Endometrium (tissue), 2 donors: ENCODE data around the gene KRT79.

Experiments
- FAIRE-seq: peaks from 2 replicates; lab custom pipeline; 2012; peaks lifted over from hg19 to GRCh38; lab: Jason Lieb, UNC
- donor health status: control.
- donor health status: control.

Gene KRT79

DNA sequence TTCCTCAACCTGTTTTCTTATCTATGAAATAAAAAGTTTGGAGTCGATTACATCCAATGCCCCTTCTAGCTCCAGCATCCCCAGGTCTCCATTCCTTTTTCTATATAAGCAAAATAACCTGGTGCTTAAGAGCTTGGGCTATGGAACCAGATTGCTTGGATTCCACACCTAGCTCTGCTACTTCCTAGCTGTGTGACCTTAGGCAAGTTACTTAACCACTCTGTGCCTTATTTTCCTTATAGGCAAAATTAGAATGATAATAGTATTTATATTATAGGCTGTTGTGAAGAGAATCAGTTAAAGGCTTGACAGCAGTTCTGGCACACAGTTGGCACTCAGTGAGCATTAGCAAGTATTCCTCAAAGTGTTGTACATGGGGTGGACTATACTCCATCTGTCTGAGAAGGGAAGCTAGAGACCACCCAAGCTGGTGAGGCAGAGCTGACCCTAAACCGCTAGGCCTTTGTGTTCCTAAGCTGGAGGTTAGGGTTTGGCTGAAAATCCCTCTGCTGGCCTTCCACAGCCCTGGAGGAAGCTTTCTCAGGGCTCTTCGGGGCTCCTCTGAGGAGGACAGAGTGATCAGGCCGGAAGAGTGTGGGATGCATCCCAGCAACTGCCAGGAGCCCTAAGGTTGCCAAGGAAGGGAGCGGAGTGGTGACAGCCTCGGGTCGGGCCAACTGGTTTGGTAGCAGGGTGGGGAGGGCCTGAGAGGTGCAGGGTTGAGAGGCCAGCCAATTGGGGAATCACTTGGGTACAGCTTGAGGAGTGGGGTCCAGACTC lies 14.2 kb downstream of the KRT79 start:
- no peak for FAIRE-seq

DNA sequence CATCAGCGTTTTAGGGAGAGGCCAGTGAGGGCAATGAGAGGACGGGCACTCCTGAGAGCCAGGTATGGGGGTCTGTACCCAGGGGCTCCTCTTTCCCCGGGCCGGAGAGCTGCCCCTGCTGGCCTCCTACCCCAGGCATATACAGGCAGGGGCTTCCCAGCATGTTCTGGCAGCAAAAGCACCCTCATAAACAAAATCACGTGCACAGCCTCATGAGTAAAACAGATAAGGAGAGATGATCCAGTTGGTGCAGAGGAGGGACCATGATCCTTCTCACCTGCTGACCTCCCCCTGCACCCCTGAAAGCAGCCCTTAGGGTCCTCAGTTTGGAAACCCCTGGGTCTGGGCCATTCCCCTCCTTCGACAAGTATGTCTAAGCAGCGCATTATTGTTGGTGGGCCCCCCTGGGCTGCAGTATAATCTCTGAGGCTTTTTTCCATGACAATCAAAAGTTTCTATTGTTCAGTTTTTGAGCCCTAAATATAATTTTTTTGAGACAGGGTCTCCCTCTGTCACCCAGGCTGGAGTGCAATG lies 15.2 kb downstream of the KRT79 start:
- FAIRE-seq = no peak

DNA sequence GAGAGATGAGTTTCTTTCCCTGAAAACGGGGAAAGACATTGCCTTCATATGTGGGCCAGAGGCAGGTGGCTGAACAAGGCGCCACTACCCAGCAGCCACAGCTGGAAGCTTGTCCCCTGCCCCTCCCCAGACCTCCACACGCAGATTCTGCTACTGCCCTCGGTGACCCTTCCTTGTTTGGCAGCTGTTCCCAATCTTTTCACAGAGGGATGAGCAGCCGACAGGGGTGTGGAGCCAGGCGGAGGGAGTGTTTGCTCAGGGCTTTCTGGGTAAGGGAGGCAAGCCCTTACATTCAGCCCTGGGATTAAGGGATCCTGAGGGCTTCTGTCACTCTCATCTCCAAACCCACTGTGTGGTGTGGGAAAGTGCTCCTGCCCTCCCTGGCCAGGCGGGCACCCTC lies 15.7 kb downstream of the KRT79 start:
- FAIRE-seq = no peak

DNA sequence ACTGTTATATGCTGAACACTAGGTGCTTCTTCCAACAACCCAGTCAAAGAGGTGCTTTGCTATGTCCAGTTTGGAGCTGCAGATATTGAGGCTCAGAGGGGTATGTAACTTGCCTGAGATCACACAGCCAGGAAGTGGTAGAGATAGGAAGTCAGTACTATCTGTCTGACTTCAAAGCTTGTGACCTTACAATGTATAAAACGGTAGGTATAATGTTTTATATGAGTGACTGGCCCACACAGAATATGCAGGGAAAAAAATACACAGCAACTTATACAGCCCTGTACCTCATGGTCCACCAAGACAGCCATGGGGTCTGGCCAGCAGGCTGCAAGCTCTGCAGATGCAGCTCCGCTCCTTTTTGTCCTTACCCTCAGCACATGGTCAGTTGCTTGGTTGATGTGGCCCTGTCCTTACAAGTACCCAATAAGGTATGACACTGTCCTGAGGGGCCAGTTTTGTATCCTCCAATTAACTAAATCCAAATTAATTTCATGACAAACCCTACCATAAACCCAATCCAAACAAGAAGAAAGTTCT lies 16.3 kb downstream of the KRT79 start:
- no peak for FAIRE-seq

DNA sequence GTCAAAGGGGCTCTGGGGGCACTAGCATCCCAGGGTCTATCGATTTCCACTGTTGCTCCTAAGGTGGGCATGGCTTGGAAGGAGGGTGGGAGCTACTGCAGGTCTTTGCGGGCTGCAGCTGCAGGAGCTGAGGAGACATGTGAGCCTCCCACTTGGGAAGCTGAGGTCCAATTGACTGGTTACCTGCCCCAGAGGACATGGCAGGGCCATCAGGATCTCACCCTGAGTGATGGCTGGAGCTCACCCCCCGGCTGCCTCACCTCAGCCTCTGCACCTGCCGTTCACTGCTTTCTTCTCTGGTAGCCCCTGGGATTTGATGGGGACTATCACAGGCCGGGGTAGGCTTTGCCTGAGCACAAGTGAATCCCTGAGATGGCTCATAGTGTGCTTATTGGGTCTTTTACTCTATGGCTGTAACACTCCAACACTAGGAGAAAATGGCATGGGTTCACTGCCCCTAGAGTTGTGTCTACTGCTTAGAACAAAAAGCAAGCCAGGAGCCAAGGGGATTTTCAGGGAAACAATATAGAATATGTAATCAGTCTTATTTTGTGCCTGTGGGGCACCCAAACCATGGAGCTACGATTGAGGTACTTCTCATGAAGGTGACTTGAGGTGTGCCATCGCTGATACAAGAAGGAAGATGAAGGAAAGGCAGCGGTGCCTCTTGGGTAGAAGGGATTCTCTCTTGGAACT lies 17.0 kb downstream of the KRT79 start:
- FAIRE-seq = no peak

DNA sequence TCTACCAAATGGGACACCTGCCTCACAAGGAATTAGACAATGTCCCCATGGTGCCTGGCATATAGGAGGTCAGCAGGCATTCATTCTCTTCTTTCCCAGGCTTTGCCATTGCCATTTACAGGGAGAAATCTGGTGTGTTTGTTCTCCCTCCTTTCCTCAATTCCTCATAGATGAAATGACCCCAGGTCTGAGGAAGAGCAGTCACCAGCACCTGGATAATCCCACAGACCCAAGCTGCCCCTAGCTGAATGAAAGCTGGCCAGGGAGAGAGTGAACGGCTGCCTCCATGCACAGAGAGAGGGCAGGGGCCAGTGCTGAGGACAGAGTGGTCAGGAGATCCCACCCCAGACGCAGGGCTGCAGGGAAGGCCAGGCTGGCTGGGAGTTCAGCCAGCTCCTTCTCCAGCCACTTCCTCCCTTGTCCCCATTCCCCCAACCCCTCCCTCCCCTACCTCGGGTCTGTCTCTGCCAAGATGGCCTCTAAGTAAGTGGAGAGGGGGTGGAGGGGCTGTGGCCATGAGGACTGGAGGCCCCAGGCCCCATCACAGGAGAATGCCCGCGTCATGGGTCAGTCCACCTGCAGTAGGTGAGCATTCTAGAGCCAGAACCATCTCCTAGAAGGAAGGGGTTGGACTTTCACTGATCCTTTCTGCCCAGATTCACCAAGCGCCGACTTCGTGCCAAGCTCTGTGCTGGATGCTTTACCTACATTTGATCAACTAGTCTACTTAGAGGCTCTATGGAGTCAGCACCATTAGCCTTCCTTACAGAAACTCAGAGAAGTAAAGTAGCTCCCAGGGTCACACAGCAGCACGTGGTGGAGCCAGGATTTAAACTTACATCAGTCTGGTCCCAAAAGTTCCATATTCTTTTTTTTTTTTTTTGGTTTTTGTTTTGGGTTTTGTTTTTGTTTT lies 18.2 kb downstream of the KRT79 start:
- no peak for FAIRE-seq

DNA sequence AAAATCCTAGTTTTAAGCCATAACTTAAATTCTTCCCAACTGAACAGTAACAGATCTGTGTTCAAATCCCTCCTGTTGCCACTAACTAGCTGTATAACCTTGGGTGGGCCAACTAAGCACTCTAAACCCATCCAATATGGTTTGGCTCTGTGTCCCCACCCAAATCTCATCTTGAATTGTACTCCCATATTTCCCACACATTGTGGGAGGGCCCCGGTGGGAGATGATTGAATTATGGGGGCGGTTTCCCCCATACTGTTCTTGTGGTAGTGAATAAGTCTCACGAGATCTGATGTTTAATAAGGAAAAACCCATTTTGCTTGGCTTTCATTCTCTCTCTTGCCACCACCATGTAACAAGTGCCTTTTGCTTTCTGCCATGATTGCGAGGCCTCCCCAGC lies 18.9 kb downstream of the KRT79 start:
- FAIRE-seq = no peak

DNA sequence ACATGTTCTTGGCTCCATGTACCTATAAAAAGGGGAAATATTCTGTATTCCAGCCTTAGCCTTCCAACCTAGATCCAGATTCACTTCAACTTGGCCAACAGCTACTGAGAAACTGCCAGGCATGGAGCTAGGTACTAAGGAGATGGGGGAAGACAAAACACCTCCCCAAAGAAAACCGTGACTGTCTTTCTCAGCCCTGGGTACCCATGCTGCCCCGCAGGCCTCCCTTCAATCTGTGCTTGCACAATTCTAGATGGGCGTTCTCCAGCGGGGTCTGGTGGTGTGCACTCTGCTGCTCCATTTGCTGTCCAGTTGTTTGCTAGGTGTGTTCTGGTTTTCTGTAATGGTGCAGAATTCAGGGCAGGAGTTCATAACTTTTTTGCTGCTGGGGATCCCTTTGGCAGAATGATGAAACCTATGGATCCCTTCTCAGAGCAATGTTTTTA lies 19.4 kb downstream of the KRT79 start:
- no peak for FAIRE-seq

DNA sequence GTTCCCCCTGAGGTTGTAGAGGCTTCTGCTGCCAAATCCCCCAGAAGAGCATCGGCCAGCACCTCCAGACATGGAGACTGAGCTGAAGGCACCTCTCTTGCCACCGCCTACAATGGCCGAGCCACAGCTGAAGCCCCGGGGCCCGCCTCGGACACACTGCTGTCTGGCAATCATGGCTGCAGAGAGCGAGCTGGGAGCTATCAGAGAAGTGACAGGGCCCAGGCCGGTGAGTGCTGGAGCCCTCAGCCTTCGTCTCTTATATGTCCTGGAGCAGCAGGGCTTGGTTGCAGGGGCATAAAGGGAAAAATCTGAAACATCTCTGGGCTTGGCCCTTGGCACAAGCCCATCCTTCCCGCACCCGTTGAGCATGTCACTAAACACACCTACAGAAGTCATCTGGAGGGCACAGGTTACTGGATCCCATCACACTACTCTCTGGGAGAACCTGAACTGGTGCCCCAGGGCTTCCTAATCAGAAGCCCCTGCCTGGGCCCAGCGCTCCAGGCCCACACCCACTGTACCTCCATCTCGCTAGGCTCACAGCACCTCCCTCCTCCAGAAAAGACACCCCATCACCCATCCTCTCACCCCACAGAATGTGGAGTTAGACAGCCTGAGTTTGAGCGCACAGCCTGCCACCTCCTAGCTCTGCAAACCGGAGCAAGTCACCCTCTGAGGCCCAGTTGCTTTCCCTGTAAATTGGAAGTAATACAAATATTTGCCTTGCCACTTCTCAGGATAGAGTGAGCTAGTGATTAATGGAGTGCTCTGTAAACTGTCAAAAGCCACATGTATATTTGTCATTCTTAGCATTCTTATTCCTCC lies 20.0 kb downstream of the KRT79 start, which contains the start of gene KRT4:
KRT4 (minus strand) TSS at position 232 of the 825 bp plus-strand sequence; CDS start at position 174, 58 bp downstream.
- no peak for FAIRE-seq

DNA sequence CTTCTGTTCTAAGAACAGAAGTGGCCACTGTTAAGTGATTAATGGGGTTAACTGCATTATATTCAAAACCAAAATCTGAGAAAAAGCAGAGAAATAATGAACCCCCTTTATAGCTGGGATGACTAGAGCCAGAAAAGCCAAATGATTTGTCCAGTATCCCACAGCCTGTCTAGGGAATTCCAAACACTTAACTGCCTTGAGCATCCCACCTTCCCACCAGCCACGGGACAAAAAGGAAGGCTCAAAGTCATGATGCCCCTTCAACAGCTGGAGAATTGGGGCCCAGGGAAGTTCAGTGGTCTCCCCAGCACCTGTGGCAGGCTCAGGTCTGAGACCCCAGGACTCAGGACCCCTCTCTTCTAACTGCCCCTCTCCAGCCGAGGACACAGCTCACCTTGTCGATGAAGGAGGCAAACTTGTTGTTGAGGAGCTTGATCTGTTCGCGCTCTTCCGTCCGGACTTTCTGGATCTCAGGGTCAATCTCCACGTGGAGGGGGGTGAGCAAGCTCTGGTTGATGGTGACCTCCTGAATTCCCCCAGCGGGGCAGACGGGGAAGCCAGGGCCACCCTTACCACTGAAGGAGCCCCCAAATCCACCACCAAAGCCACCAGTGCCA lies 20.8 kb downstream of the KRT79 start:
- no peak for FAIRE-seq

DNA sequence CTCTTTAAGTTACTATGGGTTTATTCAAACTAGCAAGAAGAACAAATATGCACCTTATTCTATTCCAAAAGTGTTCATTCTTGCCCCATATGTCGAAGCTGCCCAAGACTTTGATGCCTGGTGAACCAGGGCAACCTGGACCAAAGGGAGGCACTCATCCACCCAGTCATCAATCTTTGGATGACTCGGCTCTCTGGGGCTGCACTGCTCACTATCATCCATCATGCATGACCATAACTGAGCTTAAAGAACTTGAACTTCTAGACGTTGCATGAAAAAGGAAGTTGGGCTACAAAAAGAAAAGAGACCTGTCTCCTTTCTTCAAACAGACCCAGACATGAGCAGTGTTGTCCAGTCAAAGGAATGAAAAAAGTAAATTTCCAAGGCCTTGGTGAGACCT lies 21.4 kb downstream of the KRT79 start:
- FAIRE-seq = no peak

DNA sequence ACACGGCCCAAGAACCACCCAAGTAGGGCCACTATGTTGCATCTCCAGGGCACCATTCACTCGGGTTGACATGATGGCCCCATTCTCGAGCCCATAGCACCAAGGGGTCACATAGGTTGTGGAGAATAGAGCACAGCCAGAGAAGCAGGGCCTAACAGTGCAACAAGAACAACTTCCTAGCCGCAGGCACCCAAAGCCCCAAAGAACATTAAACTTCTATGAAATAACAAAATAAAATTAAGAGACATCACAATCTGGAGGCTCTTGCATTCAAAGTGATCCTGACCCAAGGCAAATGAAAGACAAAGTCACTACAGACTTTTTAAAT lies 22.1 kb downstream of the KRT79 start:
- no peak for FAIRE-seq

DNA sequence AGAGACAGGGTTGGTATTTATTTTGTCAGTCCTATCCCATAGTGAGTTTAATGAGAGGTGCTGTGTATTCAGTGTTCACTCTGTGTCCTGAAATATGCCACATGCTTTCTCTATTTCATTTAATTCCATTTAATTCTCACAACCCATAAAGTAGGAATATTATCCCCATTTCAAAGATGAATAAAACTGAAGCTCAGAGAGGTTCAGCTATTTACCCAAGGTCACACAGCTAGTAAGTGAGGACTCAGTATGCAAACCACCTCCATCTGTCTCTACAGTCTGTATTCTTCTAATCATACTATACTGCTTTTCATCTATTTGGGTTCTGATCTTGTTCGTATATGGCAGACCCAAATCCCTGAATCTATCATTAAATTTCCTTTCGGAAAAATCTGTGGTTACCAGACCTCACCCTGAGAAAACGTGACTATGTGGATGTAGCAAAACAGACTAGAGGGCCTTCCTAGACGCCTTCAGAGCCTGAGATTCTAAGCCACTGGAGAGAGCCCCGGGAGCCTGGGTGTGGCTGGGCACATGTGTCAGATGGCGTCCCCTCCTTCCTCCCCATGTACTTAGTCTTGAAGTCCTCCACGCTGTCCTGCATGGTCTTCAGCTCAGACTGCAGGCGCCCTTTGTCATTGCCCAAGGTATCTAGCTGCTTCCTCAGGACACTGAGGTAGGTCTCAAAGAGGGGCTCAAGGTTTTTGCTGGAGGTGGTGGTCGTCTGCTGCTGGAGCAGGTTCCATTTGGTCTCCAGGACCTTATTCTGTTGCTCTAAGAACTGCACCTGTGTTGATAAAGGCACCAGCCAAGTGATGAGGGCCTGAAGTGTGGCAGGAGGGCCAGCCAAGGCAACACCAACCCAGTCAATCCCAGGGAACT lies 22.7 kb downstream of the KRT79 start:
- no peak for FAIRE-seq

DNA sequence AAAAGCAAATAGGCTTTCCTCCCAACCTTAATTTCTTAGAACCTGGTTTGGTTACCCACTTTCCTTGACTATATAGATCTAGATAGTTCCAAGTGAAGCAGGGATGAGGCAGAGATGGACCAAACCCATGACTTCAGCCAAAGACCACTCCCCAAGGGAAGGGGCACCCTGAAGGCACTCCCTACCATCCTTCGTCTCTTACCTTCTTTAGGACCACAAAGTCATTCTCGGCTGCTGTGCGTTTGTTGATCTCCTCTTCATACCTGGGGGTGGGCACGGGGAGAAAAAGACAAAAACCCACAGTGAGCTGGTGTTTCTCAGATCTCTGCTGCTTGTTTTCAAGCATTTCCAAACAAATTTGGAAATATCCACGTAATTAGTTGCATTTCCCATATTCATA lies 23.6 kb downstream of the KRT79 start:
- FAIRE-seq = no peak

DNA sequence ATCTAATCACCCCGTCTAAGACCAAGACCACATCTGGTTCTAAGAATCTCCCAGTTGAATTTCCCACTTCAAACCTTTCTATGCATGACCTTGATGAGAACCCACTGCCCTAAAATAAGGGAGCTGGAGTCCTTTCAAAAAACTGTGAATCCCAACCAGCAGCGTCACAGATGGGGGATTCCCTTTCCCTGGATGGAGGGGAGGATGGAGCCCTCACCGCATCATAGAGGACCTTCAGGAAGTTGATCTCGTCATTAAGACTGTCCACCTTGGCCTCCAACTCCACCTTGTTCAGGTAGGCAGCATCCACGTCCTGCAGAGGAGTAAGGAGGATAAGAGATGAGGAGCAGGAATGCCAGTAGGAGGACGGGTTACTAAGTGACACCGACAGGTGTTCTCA lies 24.9 kb downstream of the KRT79 start:
- no peak for FAIRE-seq

DNA sequence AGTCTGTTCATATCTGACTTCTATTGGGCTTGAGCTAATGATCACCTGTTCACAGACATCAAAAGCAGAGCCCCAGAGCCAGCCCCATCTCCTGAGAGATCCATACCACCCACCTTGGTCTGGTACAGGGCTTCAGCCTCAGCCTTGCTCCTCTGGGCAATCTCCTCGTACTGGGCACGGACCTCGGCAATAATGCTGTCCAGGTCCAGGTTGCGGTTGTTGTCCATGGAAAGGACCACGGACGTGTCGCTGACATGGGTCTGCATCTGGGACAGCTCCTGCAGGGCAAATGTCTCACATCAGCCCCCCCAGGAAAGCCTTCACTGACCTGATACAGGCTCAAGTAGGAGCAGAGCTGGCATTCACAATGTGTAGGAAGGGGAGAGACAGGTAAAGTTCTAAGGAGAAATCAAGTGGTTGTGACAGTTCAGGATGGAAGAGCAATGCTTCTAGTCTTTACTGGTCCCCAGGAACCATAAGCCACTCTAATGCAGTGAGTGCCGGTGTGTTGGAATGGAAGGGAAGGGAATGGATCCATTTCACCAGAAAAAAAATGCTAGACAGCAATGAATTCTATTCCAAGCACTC lies 25.4 kb downstream of the KRT79 start:
- FAIRE-seq = no peak

DNA sequence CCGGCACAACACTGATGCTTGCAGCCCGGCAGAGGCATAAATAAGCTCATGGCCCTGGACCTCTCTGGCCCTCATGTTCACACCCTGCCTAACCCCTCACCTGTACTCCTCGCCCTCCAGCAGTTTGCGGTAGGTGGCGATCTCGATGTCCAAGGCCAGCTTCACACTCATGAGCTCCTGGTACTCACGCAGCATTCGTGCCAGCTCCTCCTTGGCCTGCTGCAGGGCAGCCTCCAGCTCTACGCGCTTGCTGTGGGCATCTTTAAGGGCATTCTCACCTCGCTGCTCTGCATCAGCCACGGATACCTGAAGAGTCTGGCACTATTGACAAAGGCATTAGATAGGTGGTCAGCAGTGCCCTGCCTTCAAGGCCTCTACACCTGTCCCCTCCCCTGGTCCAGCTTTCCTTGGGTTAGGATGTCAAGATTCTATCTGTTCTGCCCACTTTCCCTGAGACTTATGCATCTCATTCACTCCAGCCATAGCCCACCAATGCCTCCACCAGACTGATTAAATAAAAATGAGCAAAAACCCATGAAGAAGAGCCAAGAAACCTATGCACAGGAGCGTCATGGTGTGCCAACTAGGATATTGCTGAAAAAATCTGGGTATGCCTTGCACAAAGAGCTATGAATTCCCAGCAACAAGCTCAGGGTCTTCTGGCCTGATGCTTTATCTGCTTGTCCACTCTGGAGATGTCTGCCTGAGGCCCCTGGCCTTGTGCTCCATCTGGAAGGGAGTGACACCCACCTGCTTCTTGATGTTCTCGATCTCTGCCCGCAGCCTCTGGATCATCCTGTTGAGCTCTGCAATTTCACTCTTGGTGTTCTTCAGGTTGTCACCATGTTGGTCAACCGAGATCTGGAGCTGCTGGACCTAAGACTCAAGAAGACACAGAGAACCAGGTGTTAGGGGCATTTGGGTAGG lies 26.3 kb downstream of the KRT79 start:
- no peak for FAIRE-seq

DNA sequence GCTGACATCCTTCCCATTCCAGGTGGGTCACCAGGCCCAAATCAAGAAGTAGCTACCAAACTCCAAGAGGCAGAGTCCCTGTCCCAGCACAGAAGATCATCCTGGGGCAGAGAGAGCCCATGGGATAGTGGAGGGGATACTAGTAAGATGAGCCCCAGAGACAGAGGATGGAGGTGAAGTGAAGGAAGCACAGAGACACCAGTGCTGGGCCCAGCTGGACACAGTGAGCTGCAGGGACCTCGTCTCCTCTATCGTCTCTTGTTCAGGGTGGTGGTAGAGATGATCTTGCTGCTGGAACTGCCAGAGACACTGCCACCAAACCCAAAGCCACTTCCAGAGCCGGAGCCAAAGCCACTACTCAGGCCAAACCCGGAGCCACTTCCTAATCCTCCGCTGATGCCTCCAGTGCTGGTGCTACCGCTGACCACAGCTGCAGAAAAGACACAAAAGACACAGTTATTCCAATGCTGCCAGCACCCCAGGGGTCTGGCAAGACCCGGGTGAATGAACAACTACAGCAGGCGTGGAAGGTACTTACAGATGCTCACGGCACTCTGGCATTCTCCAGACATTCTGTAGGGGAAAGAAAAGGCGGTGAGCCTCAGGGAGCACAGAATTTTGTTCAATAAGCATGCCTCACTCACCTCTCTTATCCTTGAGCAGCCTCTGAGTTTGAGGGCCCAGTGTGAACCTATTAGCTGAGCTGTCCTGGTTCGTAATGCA lies 27.1 kb downstream of the KRT79 start:
- no peak for FAIRE-seq
